Measurements from ENCODE around the gene PSENEN.
"Not testable (repeated sequence)": the region's sequence is repeated elsewhere in the genome, so short reads cannot be mapped to it uniquely, and the experiment has no call there.

DNA sequence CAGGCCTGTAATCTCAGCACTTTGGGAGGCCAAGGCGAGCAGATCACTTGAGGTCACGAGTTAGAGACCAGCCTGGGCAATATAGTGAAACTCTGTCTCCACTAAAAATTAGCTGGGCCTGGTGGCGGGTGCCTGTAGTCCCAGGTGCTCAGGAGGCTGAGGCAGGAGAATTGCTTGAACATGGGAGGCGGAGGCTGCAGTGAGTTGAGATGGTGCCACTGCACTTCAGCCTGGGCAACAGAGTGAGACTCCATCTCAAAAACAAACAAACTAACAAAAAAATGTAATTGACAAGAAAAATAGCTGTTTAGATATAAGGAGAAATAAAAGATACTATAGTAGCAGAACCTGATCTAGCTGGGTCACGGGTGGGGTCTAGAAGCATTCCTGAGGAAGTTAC, 26.9 kb downstream of the PSENEN start:
- TF ChIP-seq, protein P1, sequence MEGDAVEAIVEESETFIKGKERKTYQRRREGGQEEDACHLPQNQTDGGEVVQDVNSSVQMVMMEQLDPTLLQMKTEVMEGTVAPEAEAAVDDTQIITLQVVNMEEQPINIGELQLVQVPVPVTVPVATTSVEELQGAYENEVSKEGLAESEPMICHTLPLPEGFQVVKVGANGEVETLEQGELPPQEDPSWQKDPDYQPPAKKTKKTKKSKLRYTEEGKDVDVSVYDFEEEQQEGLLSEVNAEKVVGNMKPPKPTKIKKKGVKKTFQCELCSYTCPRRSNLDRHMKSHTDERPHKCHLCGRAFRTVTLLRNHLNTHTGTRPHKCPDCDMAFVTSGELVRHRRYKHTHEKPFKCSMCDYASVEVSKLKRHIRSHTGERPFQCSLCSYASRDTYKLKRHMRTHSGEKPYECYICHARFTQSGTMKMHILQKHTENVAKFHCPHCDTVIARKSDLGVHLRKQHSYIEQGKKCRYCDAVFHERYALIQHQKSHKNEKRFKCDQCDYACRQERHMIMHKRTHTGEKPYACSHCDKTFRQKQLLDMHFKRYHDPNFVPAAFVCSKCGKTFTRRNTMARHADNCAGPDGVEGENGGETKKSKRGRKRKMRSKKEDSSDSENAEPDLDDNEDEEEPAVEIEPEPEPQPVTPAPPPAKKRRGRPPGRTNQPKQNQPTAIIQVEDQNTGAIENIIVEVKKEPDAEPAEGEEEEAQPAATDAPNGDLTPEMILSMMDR (IDR thresholded peaks at IDR 0.05): not testable (repeated sequence)
- TF ChIP-seq POLR2A, POLR2AphosphoS5 (IDR thresholded peaks at IDR 0.05): not testable (repeated sequence)
